GM12873 (cell line): ENCODE results near the gene ATXN3.

Source experiments
- TF ChIP-seq, protein P1 (sequence below): IDR thresholded peaks from 2 replicates; pipeline ENCODE4 v1.5.1; 2012; ENCODE audit warnings: low read depth, mild to moderate bottlenecking, moderate library complexity, low read length, control low read depth; ENCODE audit not compliant: insufficient read depth; ENCODE audit errors: missing control alignments

Gene ATXN3

DNA sequence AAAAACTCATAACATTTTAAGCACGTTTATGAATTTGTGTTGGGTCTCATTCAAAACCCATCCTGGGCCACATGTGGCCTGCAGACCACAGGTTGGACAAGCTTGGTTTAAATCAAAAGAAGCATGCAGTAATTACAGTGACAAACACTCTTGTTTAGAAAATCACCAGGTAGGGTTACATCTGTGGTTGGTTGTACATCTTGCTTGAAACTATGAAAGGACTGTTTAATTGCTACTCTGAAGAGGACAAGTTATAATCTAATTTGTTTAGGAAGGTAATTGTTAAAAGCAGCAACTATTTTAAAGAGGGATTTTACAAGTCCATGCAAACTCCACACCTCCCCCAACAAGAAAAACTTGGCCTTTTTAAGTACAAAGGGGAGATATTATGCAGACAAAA, 70.5 kb downstream of the ATXN3 start:
- TF ChIP-seq, protein P1, sequence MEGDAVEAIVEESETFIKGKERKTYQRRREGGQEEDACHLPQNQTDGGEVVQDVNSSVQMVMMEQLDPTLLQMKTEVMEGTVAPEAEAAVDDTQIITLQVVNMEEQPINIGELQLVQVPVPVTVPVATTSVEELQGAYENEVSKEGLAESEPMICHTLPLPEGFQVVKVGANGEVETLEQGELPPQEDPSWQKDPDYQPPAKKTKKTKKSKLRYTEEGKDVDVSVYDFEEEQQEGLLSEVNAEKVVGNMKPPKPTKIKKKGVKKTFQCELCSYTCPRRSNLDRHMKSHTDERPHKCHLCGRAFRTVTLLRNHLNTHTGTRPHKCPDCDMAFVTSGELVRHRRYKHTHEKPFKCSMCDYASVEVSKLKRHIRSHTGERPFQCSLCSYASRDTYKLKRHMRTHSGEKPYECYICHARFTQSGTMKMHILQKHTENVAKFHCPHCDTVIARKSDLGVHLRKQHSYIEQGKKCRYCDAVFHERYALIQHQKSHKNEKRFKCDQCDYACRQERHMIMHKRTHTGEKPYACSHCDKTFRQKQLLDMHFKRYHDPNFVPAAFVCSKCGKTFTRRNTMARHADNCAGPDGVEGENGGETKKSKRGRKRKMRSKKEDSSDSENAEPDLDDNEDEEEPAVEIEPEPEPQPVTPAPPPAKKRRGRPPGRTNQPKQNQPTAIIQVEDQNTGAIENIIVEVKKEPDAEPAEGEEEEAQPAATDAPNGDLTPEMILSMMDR = no peak

DNA sequence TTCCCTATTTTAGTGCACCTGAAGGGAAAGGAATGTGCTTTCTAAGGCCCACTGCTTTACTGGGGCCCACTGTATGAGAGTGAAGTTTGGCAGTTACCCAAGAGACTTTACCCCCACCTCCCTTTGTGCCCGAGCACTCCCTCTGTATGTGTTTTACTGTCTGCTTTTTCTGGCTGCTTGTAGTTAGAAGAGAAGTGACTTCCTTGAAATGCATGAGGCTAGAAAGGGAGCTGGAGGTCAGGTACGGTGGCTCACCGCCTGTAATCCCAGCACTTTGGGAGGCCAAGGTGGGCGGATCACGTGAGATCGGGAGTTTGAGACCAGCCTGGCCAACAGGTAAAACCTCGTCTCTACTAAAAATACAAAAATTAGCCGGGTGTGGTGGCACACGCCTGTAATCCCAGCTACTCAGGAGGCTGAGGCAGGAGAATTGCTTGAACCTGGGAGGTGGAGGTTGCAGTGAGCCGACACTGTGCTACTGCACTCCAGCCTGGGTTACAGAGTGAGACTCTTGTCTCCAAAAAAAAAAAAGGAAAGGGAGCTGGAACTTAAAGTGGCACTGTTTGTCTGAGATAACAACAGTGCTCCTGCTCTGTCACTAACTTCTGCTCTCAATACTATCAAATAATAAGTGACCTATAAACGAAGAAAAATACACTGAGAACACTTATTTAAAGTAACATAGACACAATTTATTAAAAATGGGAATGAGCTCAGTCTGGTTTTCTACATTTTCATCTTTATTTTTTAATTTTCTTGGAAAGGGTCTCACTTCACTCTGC, 72.3 kb downstream of the ATXN3 start:
- TF ChIP-seq, protein P1 = no peak

DNA sequence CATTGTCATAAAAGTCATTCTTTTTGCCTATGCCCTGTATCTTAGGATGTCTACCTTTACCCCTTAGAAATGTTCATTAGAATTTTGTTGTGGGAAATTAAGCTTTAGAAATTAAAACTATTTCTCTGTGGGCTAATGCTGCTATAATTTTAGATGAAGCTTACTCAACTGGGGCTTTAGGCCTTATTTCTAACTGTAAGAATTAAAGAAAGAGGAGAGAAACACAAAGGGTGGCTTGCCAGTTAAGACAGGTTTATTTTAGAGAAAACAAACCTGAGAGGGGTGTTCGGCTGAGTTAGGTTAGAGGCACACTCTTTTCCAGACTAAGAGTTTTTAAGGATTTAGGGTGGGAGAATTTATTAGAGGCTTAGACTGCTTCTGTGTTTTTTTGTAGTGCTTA, 72.9 kb downstream of the ATXN3 start:
- TF ChIP-seq, protein P1 = no peak

DNA sequence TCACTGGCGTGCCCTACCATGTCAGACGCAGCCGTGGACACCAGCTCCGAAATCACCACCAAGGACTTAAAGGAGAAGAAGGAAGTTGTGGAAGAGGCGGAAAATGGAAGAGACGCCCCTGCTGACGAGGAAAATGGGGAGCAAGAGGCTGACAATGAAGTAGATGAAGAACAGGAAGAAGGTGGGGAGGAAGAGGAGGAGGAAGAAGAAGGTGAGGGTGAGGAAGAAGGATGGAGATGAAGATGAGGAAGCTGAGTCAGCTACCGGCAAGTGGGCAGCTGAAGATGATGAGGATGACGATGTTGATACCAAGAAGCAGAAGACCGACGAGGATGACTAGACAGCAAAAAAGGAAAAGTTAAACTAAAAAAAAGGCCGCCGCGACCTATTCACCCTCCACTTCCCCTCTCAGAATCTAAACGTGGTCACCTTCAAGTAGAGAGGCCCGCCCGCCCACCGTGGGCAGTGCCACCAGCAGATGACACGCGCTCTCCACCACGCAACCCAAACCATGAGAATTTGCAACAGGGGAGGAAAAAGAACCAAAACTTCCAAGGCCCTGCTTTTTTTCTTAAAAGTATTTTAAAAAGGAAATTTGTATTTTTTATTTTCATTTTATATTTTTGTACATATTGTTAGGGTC, 79.7 kb downstream of the ATXN3 start:
- TF ChIP-seq, protein P1 = no peak

DNA sequence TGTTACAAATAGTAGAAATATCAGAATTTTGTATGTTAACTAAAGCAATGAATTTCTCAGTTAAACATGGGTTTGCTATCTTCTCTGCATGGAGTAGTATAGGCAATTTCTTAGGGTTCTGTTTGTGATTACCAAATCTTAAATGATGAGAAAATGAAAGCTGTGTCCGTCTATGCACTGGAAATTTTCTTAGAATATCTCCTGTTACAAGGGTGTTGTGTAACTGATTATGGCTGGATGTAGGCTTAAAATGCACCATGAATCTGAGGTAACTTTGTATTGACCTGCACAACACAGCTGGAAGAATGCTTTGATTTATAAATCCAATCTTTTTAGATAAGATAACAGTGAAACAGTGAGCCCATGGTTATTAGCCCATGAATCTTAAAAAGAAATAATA, 84.3 kb downstream of the ATXN3 start:
- TF ChIP-seq, protein P1 = no peak

DNA sequence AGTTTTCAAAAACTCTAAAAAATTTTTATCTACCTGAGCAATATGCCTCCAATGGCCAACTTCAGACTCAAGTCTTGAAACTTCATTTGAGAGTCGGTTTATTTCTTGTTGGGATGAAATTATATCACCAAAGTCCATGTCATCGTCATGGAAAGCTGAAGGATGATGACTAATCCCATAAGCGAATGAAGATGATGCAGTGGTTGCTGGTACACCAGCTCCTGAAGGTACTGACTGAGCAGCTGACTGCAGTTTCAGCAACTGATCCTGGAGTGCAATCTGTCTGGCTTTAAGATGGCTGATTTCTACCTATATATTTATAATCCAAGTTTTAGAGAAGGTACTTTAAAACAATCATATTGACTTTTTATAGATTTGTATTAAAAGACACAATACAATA, 84.9 kb downstream of the ATXN3 start:
- TF ChIP-seq, protein P1 = no peak

DNA sequence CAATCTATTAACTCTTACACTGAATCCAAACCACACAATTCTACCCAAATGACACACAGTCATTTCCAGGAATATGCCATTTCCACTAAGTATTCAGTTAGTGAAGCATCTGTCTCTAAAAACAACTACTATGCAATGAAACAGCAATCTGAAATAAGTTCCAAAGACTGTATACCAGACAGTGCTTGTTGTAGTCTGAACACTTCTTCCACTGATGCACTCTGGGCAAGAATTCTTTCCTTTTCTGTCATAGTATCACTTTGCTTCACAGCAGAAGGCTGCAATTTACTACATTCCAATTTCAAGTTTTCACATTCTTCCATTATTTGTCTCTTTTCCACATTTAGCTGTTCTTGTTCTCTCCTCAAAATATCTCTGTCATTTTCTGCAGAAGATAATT, 92.3 kb downstream of the ATXN3 start:
- TF ChIP-seq, protein P1 = no peak
